ENCODE results near the gene IFITM2. TPM values are rescaled to one million over a fixed set of nuclear protein-coding genes. Genes with fewer than 3 reads are reported as not detected.
"Not testable (repeated sequence)": the region's sequence is repeated elsewhere in the genome, so short reads cannot be mapped to it uniquely, and the experiment has no call there.

The IFITM2 gene
- total RNA-seq, 1 donor from 2014 or later = 253 TPM

- ATAC-seq (no peak), DNase-seq (ENCODE audit: missing footprints) (peak; percentile 64)
- intact Hi-C loops (cut with DNase I) = no loop called here
Measured at GRCh38 chr11:299951-300735, 7.5 kb upstream of the IFITM2 start.

- intact Hi-C loops (cut with DNase I) = no loop called here
- ATAC-seq (no peak), DNase-seq (ENCODE audit: missing footprints) (peak; percentile 42)
Measured at GRCh38 chr11:303363-303762, 4.3 kb upstream of the IFITM2 start.

- intact Hi-C loops (cut with DNase I) = no loop called here
- ATAC-seq = no peak
- peak; percentile 63 for DNase-seq (ENCODE audit: missing footprints)
Measured at GRCh38 chr11:304061-304506, 3.5 kb upstream of the IFITM2 start.

- DNase-seq (ENCODE audit: missing footprints) (peak; percentile 79), ATAC-seq (no peak)
- intact Hi-C loops (cut with DNase I) = loop anchor here (5.0 kb wide), 1 partner anchor 142 kb away; no protein-coding TSS in a partner anchor
Measured at GRCh38 chr11:304915-305843, 2.4 kb upstream of the IFITM2 start.

GRCh38 chr11:305844-306211 is 1.8 kb upstream of the IFITM2 start:
- intact Hi-C loops (cut with DNase I) = loop anchor here (5.0 kb wide), 1 partner anchor 141 kb away; no protein-coding TSS in a partner anchor
- DNase-seq (ENCODE audit: missing footprints) = peak; percentile 25
- no peak for ATAC-seq

- intact Hi-C loops (cut with DNase I) = loop anchor here (5.0 kb wide), 1 partner anchor 140 kb away; no protein-coding TSS in a partner anchor
- DNase-seq (ENCODE audit: missing footprints) = no peak
- ATAC-seq = no peak
Measured at GRCh38 chr11:306645-307371, 808 bp upstream of the IFITM2 start.

GRCh38 chr11:308740-309665 is 1.4 kb downstream of the IFITM2 start:
- peak; percentile 45 for DNase-seq (ENCODE audit: missing footprints)
- ATAC-seq = not testable (repeated sequence)
- intact Hi-C loops (cut with DNase I) = loop anchor here (5.0 kb wide), 1 partner anchor 138 kb away; no protein-coding TSS in a partner anchor

GRCh38 chr11:309979-310572 is 2.5 kb downstream of the IFITM2 start:
- ATAC-seq (peak; percentile 14), DNase-seq (ENCODE audit: missing footprints) (peak; percentile 58)
- intact Hi-C loops (cut with DNase I) = loop anchor here (5.0 kb wide), 1 partner anchor 137 kb away; no protein-coding TSS in a partner anchor

- intact Hi-C loops (cut with DNase I); DNase-seq (ENCODE audit: missing footprints): not testable (repeated sequence)
- ATAC-seq = peak; percentile 61
Measured at GRCh38 chr11:311013-311748, 3.6 kb downstream of the IFITM2 start.

GRCh38 chr11:312092-312816 is 4.6 kb downstream of the IFITM2 start:
- DNase-seq (ENCODE audit: missing footprints) = peak; percentile 60
- no peak for ATAC-seq
- intact Hi-C loops (cut with DNase I) = loop anchor here (2.0 kb wide), 1 partner anchor 43 kb away; no protein-coding TSS in a partner anchor

- DNase-seq (ENCODE audit: missing footprints) (peak; percentile 58), ATAC-seq (no peak)
- intact Hi-C loops (cut with DNase I) = loop anchor here (2.0 kb wide), 1 partner anchor 41 kb away; no protein-coding TSS in a partner anchor
Measured at GRCh38 chr11:313304-313786, 5.7 kb downstream of the IFITM2 start.

GRCh38 chr11:313787-314553 is 6.4 kb downstream of the IFITM2 start, which contains the start of gene IFITM1:
Gene IFITM1 (plus strand): TSS chr11:314040. CDS start chr11:314171, 131 bp downstream.
- DNase-seq (ENCODE audit: missing footprints) (peak; percentile 68), ATAC-seq (peak; percentile 18)
- intact Hi-C loops (cut with DNase I) = loop anchor here (2.0 kb wide), 1 partner anchor 41 kb away; no protein-coding TSS in a partner anchor

GRCh38 chr11:314554-314875 is 6.9 kb downstream of the IFITM2 start:
- ATAC-seq; intact Hi-C loops (cut with DNase I): not testable (repeated sequence)
- DNase-seq (ENCODE audit: missing footprints) = peak; percentile 8

GRCh38 chr11:315051-315481 is 7.5 kb downstream of the IFITM2 start:
- intact Hi-C loops (cut with DNase I) = no loop called here
- no peak for DNase-seq (ENCODE audit: missing footprints)
- ATAC-seq = no peak

GRCh38 chr11:315516-315994 is 7.9 kb downstream of the IFITM2 start:
- intact Hi-C loops (cut with DNase I) = no loop called here
- no peak for ATAC-seq
- no peak for DNase-seq (ENCODE audit: missing footprints)
